Stimulated activated CD4-positive, alpha-beta T cell treated with anti-CD3 and anti-CD28 coated beads, Interleukin-4, amount 100 ng/mL, for 24 hours (primary cell): ENCODE measurements around the gene KCTD1.

Source experiments
- DNase-seq: peaks from one replicate; pipeline ENCODE4 v3.0.0-alpha.2; 2020

KCTD1 gene

DNA sequence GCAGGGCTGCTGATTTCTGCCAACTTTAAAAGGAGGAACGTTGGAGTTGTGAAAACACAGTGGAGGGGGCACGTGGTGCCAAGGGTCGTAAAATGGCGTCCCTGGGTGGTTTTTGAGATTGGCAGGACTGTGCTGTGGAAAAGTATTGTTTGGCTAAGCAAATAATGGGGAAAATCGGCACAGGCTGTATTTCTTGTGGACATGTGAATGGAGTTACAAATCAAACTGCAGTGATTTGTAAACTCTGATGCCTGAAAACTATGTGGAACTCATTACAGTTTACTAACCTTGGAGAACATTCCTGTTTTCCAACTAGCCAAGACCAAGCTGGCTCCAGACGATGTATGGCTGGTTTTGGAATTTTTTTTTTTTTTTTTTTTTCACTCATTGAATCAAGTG lies 68.7 kb downstream of the KCTD1 start:
- no peak for DNase-seq

DNA sequence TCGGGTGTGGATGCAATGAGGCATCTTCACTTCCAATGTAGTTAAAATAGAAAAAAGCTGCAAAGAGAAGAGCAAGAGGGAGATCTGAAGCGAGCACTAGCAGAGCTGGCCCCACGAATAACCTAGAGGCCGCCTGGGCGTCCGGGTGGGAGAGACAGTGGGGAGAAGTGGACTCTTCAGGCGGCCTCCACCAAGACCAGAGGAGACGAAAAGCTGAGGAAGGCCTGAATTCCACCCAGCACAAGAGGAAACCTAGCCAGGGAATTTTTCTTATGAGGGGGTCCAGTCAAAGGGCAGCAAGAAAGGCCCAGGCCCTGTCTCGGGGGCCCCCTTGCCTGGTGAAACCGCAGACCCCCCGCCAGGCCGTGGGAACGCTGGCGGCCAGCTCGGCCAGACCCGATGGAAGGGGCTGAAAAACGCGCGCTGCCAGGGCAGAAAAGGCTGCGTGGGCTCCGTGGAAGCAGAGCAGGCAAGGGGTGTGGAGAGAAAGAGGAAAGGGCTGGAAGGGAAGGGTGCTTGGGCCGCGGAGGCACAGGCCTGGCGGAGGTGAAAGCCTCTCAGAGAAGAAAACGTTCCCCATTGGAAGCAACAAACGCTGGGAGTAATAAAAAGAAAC lies 69.2 kb downstream of the KCTD1 start:
- DNase-seq: no peak

DNA sequence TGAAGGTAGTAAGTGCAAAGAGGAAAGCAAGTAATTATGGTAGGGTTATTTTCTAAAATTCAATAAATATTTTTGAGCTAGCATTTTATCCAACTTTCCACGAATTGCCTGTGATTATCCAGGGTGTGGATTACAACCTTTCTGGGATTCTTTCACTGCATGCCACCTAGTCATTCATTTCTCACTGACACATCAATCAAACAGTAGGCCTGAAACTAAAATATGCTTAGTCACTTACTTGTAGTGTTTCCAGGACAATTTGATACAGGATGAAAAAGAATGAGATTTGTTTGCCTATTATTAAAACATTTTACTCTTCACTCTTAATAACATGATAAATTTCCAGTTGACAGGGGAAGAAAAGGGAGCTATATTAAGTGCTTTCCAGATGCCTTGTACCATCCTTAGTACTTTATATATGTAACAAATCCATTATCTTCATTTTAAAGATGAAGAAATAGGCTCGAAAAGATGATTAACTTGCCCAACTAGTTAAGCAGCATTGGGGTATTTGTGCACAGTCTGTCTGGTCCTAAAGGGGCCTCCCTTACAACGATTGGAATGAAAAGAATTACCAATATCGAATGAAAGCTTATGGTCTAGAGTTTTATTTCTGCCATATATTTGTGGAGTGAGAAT lies 70.4 kb downstream of the KCTD1 start:
- no peak for DNase-seq

DNA sequence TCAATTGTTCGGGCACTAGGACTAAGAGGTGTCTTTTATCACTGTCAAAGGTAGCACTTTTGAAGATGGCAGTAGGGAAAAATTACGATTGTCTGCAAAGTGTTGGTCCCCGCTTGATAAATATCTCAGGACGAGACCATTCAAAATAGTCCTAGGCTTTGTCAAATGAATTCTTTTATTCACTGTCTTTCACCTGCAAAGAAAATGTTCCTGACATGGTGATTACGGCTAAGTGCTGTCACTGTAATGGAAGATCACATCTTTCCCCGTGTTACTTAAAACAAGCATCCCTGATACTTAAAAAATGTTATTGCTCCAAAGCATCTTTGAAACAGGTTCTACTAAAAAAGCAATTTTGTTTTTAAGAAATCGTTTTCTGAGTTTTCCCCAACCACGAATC lies 71.7 kb downstream of the KCTD1 start:
- DNase-seq: no peak

DNA sequence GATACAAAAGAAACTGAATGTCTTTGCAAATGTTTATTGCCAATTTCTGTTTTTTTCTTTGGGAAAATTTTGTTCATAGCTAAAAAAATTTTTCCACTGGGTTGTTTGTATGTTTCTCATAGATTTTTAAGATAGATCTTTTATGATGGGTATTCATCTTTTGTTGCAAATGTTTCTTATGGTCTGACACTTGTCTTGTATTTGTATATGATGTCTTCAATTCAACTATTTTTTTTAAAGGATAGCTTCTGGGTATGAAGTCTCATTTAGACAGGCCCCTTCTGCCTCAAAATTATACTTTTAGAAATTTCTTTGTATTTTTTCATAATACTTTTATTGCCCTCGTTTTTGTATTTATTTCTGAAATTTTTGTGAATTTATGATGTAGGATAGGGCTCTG lies 73.8 kb downstream of the KCTD1 start:
- no peak for DNase-seq

DNA sequence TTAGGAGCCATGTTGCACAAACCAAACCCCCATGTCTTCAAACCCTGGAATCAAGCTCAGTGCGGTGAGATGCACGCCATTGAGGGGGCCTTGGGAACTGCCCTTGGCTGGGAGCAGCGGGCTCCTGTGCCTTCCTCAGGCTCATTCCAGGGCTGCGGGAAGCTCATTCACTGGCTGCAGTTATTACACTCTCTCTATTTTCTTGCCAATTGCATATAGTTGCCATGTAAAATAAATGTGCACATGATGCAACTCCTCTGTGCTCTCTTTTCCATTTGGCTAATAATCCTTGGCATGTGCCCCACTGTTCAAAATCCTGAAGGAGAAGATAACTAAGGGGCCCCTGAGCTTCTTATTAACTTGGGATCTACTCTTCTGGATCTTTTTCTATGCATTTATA lies 74.7 kb downstream of the KCTD1 start:
- no peak for DNase-seq

DNA sequence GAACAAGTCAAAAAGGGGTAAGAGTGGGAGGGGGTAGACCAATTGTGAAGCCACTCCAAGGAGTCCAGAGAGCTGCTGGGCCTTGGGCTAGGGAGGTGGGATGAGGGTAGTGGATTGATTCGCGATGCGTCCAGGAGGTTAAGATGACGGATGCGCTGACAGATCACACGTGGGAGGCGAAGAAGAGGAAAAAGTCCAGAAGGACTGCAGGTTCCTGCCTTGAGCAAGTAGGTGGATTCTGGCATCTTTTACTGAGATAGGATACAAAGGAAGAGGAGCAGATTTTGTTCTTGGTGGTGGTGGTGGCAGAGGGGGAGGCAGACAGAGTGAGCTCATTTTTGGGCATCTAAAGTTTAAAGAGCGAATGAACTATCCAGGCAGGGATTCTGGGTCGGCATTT lies 76.5 kb downstream of the KCTD1 start:
- no peak for DNase-seq

DNA sequence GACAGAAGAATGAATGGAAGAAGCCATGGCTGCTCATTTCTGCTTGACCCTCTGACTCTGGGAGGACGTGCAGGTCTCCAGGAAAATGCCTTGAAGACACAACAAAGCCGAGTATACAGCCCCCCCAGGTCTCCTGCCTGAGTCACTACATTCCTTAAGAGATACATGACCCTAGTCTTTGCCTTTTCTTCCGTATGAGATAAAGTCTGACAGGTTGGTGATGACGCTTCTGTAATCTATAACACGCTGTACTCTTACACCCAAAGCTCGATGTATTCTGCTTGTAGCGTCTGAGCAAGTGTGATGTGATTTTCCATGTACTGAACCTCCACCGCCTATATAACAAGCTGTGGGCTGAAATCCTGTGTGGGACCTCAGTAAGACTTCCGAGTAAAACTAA lies 77.3 kb downstream of the KCTD1 start:
- no peak for DNase-seq

DNA sequence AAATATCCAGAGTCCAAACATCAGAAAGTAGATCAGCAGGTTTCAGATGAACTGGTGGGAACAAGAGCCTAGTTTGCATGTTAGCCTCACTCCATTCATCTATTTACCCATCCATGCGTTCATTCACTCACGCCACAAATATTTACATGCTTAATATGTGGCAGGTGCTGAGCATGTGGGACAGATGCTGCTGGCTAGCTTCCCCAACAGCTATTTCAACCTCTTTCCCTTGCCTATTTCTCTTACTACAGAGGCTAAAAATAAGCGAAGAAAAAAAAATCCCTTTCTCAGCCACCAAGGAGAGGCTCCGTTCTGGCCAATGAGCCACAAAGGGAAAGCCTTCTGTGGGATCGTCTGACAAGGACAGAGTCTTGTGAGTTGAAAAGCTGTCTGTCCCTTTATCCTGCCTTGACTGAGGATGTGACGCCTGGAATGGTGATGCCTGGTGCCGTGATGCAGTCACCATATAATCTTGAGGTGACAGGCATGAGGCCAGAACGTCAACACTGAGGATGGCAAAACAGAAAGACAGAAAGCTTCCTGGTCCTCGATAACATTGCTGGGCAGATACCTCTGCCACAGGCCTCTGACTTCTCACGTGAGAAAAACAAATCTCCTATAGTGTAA lies 78.2 kb downstream of the KCTD1 start:
- no peak for DNase-seq

DNA sequence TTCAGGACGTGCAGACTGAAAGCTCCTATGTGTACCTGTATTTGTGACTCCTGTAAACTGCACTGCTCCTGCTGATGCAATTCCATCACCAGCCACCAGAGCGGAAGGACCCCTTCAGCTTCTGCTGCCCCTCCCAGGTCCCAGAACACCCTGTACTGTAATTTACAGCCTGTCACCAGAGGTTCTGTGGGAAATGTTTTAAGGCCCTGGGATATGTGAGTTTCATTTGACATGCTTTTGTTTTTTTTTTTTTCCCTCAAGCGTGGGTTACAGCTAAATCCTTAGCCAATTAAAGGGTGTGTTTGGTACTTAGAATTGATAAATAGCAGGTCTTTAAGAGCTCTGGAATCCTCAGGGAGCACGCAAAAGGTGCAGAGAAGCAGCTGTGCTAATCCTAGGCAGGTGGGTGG lies 79.4 kb downstream of the KCTD1 start:
- no peak for DNase-seq

DNA sequence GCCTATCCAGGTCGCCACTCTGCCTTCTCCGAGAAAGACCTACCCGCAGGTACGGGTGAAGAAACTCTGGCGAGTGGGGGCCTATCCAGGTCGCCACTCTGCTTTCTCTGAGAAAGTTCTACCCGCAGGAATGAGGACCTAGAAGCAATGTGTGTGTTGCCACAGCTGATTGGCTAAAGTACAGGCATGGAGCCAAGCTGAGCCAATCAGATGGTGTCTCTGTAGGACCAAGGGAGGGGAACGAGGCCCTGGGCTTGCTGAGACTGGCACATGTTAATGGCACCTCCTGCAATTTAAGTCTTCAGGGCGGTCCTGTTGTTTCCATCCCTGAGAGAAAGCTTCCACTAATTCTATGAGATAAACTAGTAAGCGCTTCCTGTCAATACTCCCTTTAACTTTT lies 82.3 kb downstream of the KCTD1 start:
- no peak for DNase-seq

DNA sequence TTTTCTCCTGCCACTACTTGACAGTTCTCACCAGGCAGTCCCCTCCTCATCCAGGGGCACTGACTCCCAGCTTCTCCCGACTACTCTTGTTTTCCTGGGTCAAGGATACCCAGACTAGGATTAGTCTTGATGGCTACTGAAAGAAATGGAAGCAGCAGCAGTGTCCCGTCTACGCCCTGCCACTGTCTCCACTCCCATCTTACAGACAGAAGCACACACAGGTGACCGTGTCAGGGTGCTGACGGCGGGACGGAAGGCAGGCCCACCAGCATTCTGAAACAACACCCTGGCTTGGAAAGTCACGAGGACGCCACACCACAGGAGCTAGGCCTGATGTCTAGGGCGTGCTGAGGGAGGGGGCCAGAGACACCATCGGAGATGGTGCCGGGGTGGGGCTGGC lies 82.9 kb downstream of the KCTD1 start:
- DNase-seq: no peak

DNA sequence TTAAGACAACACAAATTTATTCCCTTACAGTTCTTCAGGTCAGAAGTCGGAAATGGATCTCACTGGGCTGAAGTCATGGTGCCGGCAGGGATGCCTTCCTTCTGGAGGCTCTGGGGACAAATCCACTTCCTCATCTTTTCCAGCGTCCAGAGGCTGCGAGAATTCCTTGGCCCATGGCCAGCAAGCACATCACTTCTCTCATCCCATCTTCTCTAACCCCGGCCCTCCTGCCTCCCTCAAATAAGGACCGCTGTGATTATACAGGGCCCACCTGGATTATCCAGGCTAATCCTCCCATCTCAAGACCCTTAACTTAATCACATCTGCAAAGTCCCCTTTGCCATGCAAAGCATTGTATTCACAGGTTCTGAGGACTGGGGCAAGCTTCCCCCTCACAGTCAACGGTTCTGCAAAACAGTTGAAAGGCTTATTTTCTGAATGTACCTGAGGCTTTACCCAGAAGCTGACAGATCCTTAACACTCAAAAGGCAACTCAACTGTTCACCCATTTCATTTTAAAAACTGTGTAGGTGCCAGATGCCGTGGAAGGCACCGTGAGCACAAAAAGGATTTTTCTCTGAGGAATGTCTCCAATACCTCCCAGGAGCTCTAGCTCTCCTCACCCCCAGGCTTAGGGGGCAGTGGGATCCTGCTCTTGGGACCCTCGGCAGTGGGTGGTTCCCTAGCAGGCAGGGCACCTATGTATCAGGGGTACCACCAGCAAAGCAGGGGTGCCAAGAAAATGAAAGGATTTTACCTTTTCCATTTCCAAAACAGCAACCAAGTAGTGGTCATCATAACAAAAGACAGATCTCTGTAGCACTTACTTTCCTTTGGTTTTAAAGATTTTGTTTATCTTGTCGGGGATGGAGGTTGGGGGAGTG lies 84.0 kb downstream of the KCTD1 start:
- DNase-seq: no peak

DNA sequence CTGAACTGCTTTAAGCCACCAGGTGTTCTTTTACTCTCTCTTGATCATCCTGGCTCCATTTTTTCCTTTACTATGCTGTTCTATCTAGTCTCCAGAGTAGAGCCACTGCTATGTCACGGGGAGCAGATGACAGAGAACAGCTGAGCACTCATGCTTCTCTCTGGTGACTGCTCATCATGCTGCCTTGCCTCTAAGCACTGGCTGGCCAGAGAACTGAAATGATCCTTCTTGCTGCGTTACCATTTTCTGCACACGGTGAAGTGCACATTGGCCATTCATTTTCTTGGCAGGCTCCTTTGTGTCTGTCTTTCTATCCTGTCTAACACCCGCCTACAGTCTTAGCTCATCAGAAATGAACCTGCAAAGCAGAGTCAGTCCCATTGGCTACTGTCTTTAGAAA lies 86.0 kb downstream of the KCTD1 start:
- no peak for DNase-seq

DNA sequence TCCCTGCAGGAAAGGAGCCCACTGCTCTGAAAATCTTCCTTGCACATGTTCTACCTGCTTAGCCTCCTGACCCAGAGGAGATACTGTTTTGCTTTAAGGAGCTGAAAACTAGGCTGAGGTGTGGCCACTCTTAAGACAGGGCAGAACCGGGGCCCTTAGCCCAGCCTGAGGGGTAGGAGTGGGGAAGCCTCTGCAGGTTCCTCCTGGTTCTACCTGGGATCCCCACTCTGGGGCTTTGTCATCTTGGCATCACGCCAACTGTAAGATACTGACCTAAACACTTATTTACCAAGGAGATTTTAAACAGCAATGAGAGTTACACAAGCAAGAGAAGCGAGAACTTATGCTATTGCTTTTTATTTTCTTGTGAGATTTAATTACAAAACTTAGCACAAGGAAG lies 86.9 kb downstream of the KCTD1 start:
- no peak for DNase-seq

DNA sequence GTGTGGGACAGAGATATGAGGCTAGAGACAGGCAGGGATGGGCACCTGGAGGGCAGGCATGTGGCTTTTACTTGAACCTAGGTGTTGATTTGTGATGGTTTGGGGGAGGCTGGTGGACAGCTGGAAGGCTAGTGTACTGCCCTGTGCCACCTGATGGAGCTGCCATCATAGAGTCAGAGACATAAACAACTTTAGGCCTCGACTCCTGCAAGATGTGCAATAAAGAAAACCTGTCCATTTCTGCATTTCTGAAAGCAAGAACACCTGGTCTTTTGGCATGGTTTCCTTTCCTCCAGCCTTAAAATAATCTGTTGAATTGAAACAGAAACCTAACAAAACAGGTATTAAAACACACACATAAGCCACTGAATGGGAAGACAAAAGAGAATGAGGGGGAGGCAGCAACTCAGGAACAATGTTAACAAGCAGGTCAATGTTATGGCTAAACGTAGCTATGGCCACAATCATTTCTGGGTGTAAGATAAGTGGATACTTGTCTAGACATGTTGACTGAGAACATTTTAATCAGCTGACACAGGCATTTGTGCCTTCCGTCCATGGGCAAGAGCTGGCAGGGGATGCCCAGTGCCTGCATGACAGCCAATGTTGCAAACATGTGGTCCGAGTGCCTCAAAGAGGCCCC lies 87.8 kb downstream of the KCTD1 start:
- DNase-seq: no peak

DNA sequence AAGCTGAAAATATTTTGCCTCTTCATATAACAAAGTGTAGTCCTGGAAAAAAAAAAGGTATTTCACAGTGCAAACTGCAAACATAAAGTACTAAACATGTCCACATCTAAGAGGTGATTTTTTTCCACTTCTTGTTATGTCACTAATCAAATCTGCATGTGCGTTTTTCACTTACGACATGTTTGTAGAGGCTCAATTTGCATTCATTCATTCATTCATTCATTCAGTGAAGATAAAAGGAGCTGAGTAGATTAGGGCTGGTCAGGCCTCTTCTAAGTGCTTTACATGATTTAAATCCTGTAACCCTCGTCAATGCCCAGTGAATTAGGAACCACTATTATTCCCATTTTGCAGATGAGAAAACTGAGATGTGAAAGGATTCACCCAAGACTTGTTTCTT lies 88.5 kb downstream of the KCTD1 start:
- DNase-seq: no peak

DNA sequence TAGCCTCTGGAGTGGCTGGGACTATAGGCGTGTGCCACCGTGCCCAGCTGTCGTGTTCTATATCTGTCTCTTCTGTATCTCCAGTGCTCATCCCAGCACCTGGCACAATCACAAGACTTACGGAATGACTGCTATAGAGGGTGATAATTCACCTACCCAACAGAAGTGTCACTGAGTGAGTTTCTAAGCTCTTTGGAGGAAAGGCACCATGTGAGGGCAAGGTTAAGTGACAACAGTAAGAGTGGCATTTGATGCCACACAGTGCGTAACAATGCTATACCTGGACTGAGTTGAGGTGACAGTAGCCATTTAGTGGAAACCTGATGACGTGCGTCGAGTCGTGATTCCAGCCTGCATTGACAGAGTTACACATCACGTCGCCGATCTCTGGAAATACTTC lies 89.0 kb downstream of the KCTD1 start:
- DNase-seq: no peak

DNA sequence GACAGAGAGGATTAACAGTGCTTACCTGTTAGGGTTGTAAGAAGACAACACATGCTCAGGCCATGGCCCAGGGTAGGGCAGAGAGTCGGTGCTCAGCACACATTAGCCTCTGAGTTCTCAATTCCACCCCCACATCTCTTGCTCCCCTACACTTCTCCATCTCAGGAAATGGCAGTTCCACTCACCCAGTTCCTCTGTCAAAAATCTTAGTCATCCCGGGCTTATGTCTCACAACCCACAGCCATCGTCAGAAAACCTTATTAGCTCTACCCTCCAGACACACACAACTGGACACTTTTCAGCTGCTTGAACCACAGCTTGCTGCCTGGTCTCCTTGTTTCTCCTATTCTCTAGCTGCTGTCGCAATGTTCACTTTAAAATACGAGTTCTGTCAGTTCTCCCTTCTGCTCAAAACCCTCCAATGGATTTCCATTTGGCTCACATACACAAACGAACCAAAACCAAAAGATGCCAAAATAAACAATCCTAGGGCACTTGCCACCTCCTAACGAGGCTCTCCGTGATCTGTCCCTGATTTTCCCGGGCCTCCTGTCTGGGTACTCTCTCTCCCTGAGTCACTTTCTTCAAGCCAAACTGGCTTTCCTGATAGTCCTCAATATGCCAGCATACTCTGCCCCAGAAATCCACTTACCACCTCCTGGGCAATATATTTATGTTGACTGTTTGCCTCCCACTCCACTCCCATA lies 89.7 kb downstream of the KCTD1 start:
- no peak for DNase-seq

DNA sequence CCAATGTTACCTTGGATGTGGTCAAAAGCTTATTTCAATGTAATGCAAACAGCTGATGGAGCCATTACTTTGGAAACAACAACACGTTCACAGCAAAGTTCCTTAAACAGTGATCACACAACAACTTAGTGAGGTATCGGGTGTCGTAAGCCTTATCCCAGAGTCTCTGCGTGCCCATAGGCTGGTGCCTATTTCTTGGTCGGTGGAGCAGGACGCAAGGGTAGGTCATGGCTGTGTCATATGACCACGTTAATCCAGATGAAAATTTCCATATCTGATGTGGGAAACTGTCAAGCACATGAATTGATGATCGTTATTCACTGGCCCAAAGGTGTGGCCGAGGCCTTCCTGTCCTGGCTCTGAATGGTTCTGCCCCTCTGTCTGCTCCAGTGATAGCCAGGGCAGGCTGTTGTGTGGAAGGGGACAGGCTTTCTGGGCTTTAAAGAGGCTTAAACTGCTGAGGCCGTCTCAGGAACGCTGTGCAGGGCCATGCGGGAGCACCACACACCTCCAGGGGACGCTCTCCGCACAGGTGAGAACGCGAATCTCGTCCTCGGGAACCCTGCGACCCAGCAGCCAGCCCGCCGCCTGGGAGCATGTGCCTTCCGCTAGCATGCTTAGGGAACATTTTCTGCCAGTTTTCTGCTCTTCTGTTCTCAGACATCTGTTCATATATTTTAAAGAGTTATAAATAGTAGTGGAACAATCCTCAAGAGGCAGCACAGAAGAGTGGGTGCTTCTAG lies 90.6 kb downstream of the KCTD1 start:
- DNase-seq: no peak

DNA sequence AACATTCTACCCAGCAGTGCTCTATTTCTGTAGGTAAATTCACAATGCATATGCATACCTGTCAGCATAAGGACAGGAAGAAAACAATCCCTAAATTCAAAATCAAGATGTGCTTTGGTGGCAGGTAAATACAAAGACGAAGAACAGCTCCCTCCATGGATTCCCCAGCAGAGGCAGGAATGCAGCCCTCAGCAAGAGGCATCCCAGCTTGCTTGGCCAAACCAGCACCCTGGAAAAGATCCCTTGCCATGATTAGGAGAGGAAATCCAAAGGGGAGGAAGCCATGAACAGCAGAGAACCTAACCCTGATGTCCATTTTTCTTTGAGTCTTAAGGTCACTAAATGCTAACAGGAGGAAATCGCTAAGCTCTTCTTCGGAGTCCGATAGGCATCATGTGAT lies 91.2 kb downstream of the KCTD1 start:
- DNase-seq: no peak

DNA sequence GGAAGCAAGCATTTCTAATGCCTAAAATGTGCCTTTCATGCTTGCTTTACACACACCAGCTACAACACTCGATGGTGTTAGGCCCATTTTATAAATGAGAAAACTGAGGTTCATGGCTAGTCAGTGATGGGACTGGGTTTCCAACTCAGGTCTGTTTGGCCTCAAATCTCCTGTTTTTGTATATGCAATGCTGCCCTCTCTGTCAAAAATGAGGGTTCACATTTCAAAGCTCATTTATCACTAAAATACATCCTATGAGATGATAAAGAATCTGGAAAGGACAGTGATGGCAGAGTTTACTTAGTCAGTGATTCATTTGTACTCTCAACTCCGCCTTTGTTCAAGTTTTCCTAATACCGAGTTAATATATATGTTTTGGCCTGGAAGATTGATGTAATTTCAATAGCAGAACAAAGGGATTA lies 92.3 kb downstream of the KCTD1 start:
- no peak for DNase-seq
